Right lobe of liver (tissue), 4 donors: ENCODE results near the gene ADIG.

Experiments used
- CTCF ChIP-seq, 4 donors: fragments of 200-600 bp in 3 of 4; fragments of 450-650 bp in 1 of 4; IDR thresholded peaks; one replicate each; pipeline versions ENCODE4 v1.5.1 to v1.8.0; 2016 to 2022; ENCODE audit warnings: antibody characterized with exemption in 4 of 4, mild to moderate bottlenecking in 2 of 4
- POLR2A ChIP-seq: fragments of 450-650 bp; IDR thresholded peaks from one replicate; pipeline ENCODE4 v1.6.1; 2017; ENCODE audit warnings: antibody characterized with exemption, mild to moderate bottlenecking
- donor health status: DM: no; HTN: no; CAD: no.
- donor health status: DM: no; HTN: no; CAD: no.
- donor health status: DM: no; HTN: yes; CAD: no.

- TF ChIP-seq POLR2A (no peak), CTCF (IDR thresholded peaks at IDR 0.05) (no peak)
Observed at GRCh38 chr20:38550274-38550673, 30.7 kb upstream of the ADIG start.
